Tibial nerve (tissue), 4 donors: ENCODE data around the gene ASF1B. TPM values are rescaled to one million over a fixed set of nuclear protein-coding genes. Genes with fewer than 3 reads are reported as not detected.
A peak's percentile ranks its signal among the peaks of the same experiment; 100 is the strongest.

Source experiments
- DNase-seq, 2 donors: peaks; one replicate each; pipeline ENCODE4 v3.0.0-alpha.2; 2019; ENCODE audit warnings: low spot score in 2 of 2
- H3K27ac ChIP-seq, 4 donors: fragments of 200-600 bp; sonication (generic) in 3 of 4; one replicate each; pipeline ENCODE4 v1.5.1; 2017 to 2019; ENCODE audit warnings: mild to moderate bottlenecking in 1 of 4
- H3K27me3 ChIP-seq, 2 donors: fragments of 200-600 bp; sonication (generic) in 1 of 2; one replicate each; pipeline versions ENCODE4 v1.5.1 to v1.6.0; 2017 to 2019
- H3K36me3 ChIP-seq, 3 donors: fragments of 200-600 bp; sonication (generic); one replicate each; pipeline ENCODE4 v1.5.1; 2018 to 2019
- H3K4me1 ChIP-seq, 4 donors: fragments of 200-600 bp; sonication (generic) in 3 of 4; one replicate each; pipeline ENCODE4 v1.5.1; 2017 to 2019
- H3K4me3 ChIP-seq, 4 donors: fragments of 200-600 bp; sonication (generic) in 3 of 4; one replicate each; pipeline ENCODE4 v1.5.1; 2017 to 2019; ENCODE audit warnings: mild to moderate bottlenecking in 1 of 4, moderate library complexity in 1 of 4
- H3K9me3 ChIP-seq, 4 donors: fragments of 200-600 bp; sonication (generic) in 3 of 4; one replicate each; pipeline ENCODE4 v1.5.1; 2017 to 2019
- EP300 ChIP-seq, 2 donors: sonication (generic); formaldehyde crosslinking; IDR thresholded peaks; one replicate each; pipeline ENCODE4 v1.6.1; 2017; ENCODE audit warnings: antibody characterized with exemption in 2 of 2, mild to moderate bottlenecking in 1 of 2
- POLR2A ChIP-seq, 2 donors: fragments of 450-650 bp; IDR thresholded peaks; one replicate each; pipeline ENCODE4 v1.6.1; 2017; ENCODE audit warnings: antibody characterized with exemption in 2 of 2, mild to moderate bottlenecking in 2 of 2, moderate library complexity in 2 of 2
- WGBS, 2 donors: methylation state at CpG; one replicate each; pipeline ENCODE4 v1.1.5; 2018; 5-methylcytosine and 5-hydroxymethylcytosine counted together
- total RNA-seq, 4 donors: library from RNA; depleted of rRNA; stranded (reverse); fragments of >200 nt; gene quantifications; one replicate each; pipeline ENCODE4 v1.1.0, GENCODE V29; 2016
- TF ChIP-seq, protein P1 (sequence below), 5 experiments: fragments of 200-600 bp in 3 of 5; fragments of 450-650 bp in 2 of 5; sonication (generic) in 3 of 5; IDR thresholded peaks; one replicate each; pipeline ENCODE4 v1.5.1; 2016 to 2019; ENCODE audit warnings: antibody characterized with exemption in 5 of 5, mild to moderate bottlenecking in 3 of 5, moderate library complexity in 2 of 5

The ASF1B gene
- total RNA-seq, 4 donors from 2014 or later: 0.90 to 2.3 TPM; not detected in 2

DNA sequence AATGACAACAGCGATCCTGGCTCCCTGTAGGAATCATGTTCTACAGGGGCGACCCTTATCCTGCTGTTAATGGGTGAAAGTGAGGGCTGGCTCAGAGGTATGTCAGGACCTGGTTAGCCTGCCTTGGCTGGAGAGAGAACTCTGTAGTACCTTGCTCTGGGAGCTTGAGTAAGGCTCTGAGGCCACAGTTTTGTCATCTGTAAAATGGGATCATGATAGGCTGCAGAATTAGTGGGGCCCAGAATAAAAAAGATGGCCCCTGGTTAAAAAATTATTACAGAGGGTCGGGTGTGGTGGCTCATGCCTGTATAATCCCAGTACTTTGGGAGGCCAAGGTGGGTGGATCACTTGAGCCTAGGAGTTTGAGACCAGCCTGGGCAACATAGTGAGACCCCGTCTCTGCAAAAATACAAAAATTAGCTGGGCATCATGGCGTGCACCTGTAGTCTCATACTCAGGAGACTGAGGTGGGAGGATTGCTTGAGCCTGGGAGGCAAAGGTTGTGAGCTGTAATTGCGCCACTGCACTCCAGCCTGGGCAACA lies 35.3 kb downstream of the ASF1B start:
- Histone ChIP-seq H3K4me3 (no peak overlapping the region), H3K27ac (no peak overlapping the region), H3K4me1 (peaks cover 0 to 7% (median 0%) of the 10 kb centered on the region in 4 donors), H3K9me3 (no peaks in the 10 kb centered on the region), H3K36me3 (peaks cover under 1 to 97% (median 11%) of the 10 kb centered on the region in 3 donors), H3K27me3 (no peaks in the 10 kb centered on the region)
- no peak for TF ChIP-seq EP300 (IDR thresholded peaks at IDR 0.05)
- WGBS, 2 donors: 94 to 95% methylated on average over 6 of the region's 6 CpGs
- no peak for DNase-seq

DNA sequence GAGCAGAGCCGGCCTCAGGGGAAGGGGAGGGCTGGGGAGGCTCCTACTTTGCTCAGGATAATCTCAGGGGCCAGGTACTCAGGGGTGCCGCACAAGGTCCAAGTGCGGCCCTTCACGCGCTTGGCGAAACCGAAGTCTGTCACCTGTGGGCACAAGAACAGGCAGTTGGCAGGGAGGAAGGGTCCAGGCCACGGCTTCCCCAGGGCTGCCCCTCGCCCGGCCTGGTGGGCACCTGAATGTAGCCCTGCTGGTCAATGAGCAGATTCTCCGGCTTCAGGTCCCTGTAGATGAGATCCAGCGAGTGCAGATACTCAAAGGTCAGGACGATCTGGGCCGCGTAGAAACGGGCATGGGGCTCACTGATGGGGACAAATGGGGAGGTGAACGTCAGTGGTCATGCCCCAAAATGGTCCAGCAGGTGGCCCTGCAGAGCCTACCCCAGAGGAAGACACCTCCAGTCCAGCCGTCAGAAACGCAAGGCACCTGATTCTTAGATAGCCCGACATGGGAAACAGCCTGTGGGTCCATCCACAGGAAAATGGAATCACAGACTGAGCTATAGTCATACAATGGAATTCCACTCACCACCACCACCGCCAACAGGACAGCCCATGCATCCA lies 38.7 kb downstream of the ASF1B start:
- Histone ChIP-seq H3K27ac (no peak overlapping the region), H3K4me1 (peaks cover 0 to 7% (median 0%) of the 10 kb centered on the region in 4 donors), H3K4me3 (no peak overlapping the region), H3K27me3 (no peaks in the 10 kb centered on the region), H3K9me3 (peaks cover 0 to 11% (median 3%) of the 10 kb centered on the region in 4 donors), H3K36me3 (peaks cover 0 to 83% (median 11%) of the 10 kb centered on the region in 3 donors)
- no peak for TF ChIP-seq EP300 (IDR thresholded peaks at IDR 0.05)
- TF ChIP-seq, protein P1, sequence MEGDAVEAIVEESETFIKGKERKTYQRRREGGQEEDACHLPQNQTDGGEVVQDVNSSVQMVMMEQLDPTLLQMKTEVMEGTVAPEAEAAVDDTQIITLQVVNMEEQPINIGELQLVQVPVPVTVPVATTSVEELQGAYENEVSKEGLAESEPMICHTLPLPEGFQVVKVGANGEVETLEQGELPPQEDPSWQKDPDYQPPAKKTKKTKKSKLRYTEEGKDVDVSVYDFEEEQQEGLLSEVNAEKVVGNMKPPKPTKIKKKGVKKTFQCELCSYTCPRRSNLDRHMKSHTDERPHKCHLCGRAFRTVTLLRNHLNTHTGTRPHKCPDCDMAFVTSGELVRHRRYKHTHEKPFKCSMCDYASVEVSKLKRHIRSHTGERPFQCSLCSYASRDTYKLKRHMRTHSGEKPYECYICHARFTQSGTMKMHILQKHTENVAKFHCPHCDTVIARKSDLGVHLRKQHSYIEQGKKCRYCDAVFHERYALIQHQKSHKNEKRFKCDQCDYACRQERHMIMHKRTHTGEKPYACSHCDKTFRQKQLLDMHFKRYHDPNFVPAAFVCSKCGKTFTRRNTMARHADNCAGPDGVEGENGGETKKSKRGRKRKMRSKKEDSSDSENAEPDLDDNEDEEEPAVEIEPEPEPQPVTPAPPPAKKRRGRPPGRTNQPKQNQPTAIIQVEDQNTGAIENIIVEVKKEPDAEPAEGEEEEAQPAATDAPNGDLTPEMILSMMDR (IDR thresholded peaks at IDR 0.05): peak in 1 of 5 experiments; percentile 5
- WGBS, 2 donors: 71 to 81% methylated on average over 21 of the region's 21 CpGs
- no peak for DNase-seq

DNA sequence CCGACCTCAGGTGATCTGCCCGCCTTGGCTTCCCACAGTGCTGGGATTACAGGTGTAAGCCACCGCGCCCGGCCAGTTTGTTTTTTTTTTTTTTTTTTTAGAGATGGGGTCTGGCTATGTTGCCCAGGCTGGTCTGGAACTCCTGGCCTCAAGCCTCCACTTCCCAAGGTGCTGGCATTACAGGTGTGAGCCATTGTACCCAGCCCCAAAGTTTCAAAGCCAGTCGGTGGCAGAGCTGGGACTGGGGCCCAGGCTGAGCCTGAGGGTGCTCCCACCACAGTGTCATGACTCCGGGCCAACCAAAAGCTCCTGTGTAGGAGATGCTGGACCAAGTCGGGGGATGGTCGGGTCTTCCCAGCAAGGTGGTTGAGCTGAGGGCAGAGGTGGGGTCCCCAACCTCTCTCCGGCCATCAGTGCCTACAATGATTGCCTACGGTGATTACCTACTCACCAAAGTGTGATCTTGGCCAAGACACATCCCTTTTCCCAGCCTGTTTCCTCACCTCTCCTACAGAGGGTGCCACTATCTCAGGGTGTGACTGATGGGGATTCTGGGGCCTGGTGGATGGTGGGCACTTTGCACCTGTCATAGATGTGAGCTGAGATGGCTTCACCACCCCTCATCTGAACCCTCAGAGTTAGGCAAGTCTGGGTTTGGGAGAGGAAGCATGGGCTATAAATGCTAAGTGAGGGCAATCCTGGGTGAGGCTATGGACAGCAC lies 40.0 kb downstream of the ASF1B start:
- Histone ChIP-seq H3K36me3 (peaks cover 0 to 71% (median 9%) of the 10 kb centered on the region in 3 donors), H3K9me3 (peaks cover 0 to 11% (median 3%) of the 10 kb centered on the region in 4 donors), H3K4me1 (peaks cover 0 to 8% (median 6%) of the 10 kb centered on the region in 4 donors), H3K27me3 (no peaks in the 10 kb centered on the region), H3K27ac (no peak overlapping the region), H3K4me3 (no peak overlapping the region)
- 92 to 97% methylated on average over 8 to 11 of the region's 11 CpGs for WGBS, 2 donors
- TF ChIP-seq EP300 (IDR thresholded peaks at IDR 0.05) (no peak), POLR2A (IDR thresholded peaks at IDR 0.05) (no peak)
- TF ChIP-seq, protein P1 (IDR thresholded peaks at IDR 0.05): no peak
- DNase-seq: no peak

DNA sequence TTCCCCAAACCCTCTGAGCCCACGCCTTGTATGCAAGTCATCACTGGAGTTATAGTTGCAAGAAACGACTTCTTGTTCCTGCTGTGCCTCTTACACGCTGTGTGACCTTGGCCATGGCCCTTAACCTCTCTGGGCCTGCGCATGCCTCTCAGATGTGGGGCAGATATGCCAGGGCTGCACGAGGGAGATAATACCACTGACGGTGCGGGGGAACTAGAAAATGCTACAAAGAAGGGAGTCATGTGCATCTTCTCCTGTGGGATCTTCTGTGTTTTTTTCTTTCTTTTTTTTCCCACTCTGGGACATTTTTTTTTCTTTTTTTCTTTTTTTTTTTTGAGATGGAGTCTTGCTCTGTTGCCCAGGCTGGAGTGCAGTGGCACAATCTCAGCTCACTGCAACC lies 41.5 kb downstream of the ASF1B start:
- Histone ChIP-seq H3K4me1 (peaks cover 0 to 10% (median 6%) of the 10 kb centered on the region in 4 donors), H3K4me3 (no peak overlapping the region), H3K9me3 (peaks cover 0 to 11% (median 3%) of the 10 kb centered on the region in 4 donors), H3K27ac (no peak overlapping the region), H3K36me3 (peaks cover 0 to 55% (median 0%) of the 10 kb centered on the region in 3 donors), H3K27me3 (no peaks in the 10 kb centered on the region)
- 55 to 63% methylated on average over 7 of the region's 7 CpGs for WGBS, 2 donors
- TF ChIP-seq, protein P1 (IDR thresholded peaks at IDR 0.05): no peak
- TF ChIP-seq POLR2A (IDR thresholded peaks at IDR 0.05) (no peak), EP300 (IDR thresholded peaks at IDR 0.05) (no peak)
- DNase-seq: no peak

DNA sequence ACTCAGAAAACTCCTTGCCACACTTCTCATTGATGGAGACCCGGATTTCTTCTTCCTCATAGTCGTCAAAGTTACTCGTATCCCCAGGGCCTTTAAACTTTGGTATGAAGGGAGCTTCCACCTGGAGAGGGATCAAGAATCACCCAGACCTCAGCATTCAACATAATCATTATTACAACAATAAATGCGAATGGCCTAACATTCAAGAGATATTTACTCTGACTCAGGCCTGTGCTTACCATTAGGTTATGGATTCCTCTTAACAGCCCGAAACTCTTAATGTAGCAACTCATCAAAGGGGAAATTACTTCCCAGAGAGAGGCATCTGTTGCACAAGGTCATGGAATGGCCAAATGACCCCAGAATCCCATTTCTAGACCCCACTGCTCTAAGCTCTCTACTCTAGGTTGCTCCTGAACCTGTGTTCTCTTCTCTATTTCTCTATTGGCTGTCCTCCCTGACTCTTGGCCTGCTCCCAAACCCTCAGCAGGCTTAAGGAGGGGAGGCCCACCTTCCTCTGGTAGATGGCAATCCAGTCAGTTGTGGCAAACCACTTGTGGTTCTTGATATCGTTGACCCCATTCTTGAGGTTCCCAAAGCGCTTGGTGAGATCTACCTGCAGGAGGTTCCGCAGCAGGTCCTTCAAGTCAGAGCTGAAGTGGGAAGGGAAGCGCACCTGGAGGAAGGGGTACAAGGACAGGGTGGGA lies 43.1 kb downstream of the ASF1B start:
- Histone ChIP-seq H3K27ac (no peak overlapping the region), H3K9me3 (peaks cover 0 to 11% (median 3%) of the 10 kb centered on the region in 4 donors), H3K27me3 (no peaks in the 10 kb centered on the region), H3K4me1 (peaks cover 0 to 18% (median 6%) of the 10 kb centered on the region in 4 donors), H3K36me3 (peaks cover 0 to 49% (median 0%) of the 10 kb centered on the region in 3 donors), H3K4me3 (no peak overlapping the region)
- TF ChIP-seq POLR2A (IDR thresholded peaks at IDR 0.05): no peak
- TF ChIP-seq EP300 (IDR thresholded peaks at IDR 0.05): no peak
- TF ChIP-seq, protein P1 (IDR thresholded peaks at IDR 0.05): no peak
- WGBS, 2 donors: 94 to 97% methylated on average over 9 of the region's 9 CpGs
- DNase-seq: no peak
